ENCODE data around the gene NEU4.
"Not testable (repeated sequence)": the region's sequence is repeated elsewhere in the genome, so short reads cannot be mapped to it uniquely, and the experiment has no call there.

Gene NEU4

DNA sequence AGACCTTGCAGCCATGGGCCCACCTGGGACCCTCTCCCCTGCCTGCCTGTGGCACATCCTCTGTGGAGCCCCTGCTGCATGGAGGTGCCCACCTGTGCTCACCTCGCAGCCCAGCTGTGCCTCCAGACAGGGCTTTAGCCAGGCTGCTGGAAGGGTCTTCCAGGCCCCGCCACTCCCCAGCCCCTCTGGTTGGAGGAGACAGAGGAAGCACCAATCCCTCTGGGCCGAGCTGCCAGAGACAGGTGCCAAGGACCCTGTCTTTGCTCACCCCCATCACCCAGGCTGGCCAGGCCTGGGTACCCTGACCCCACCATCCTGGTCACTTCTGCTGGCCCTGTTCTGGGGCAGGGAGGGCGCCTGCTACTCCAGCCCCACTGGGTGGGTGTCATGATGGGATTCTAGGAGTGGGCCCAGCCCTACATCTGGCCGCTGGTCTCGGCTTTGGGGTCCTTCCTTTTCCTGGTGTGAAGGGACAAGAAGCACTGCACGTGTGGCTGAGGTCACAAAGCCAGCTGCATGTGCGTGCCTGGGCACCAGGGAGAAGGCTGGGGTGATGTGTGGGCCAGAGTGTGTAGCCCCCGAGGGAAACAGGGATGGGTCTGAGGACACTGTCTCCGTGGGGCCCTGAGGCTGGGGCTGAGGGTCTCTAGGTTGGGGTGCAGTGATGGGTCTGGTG, 9.3 kb upstream of the NEU4 start:
- no peak for DNase-seq

DNA sequence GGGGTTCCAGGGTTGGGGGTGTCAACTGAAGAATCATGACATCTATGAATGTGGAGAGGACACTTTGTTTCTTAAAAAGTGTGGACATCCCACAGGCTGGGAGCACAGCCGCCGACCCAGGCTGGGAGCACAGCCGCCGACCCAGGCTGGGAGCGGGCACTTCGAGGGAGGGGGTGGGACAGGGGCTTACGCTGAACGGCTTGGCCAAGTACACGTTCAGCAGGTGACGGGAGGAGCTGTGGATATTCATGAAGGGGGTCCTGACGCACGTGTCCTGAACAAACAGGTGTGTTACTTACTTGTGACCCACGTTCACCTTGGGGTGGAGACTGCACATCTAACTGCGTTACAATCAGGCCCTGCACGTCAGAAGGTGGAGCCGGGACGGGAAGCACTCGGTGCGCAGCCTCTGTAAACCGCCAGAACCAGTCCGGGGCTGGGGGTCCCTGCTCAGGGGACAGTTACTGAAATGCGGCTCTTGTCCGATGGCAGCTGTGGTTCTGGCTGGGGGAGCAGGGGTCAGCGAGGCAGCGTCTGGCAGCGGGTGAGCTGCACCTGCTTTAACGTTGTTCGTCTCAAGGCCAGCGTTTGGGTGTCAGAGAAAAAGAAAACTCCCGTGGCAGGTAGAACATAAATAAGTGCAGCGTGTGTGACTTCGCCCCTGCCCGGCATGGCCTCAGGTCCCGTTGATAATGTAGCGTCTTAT, 8.6 kb upstream of the NEU4 start:
- not testable (repeated sequence) for DNase-seq

DNA sequence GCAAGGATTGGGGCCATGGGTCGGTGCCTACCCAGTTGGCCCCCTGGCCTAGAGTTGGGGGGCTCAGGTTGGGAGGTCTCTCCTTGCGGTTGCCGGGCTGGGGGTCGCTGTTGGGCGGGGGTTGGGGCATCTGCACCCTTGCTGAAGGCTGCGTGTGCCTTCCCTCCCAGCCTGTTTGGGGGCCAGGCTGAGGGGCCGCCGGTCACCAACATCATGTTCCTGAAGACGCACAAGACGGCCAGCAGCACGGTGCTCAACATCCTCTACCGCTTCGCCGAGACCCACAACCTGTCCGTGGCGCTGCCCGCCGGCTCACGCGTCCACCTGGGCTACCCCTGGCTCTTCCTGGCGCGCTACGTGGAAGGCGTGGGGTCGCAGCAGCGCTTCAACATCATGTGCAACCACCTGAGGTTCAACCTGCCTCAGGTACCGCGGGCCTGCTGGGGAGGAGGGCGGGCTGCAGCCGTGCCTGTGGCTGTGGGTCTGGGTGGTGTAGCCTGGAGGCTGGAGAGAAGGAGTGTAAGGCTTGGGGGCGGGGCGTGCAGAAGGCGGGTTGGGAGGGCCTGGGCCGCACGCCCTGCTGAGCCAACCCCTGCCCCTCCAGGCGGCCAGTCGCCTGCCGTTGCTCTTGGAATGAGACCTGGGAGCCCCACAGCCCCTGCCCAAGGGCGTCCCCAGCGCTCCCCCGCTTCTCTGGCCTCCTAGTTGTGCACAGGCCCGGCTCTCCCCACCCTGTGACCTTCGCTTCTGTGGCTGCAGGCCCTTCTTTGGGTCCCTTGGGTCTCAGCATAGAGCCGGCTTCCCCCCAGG, 7.2 kb upstream of the NEU4 start:
- no peak for DNase-seq

DNA sequence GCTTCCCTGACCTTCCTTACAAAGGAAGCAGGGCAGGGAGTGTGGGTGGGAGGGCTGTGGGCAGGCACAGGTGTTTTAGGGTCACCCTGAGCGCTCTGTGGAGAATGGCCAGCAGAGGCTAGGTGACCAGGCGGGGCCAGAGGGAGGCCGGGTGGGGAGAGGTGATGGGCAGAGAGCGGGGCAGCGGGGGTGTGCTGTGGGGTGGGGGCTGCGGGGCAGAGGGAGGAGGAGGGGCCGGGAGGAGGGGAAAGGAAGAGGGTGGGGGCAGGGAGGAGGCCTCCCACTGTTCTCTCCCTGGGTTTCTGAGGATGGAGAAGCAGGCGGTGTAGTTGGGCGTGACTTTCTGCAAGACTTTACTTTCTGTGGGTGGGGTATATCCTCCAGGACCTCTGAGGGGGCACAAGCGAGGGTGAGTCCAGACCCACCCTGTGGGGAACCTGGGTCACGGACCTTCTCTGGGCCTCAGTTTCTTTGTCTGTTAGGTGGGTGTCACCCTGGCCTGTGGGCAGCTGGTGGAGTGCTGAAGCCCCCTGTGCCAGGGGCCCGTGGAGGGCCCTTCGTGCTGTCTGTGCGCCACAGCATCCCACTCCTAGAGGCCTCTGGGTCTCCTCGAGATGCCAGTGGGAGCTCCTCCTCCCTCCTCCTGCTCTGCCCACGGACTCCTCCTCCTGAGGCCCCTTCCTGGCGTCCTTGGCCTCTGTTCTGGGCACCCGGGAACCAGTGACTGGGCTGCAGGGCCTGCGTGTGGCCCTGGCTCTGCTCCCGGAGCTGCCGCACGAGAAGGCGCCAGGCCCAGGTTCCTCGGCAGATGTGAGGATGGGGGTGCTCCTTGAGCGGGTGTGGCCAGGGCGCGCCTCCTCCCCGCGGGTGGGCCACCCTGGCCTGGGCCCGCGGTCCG, 6.3 kb upstream of the NEU4 start:
- DNase-seq: peak; percentile 30

DNA sequence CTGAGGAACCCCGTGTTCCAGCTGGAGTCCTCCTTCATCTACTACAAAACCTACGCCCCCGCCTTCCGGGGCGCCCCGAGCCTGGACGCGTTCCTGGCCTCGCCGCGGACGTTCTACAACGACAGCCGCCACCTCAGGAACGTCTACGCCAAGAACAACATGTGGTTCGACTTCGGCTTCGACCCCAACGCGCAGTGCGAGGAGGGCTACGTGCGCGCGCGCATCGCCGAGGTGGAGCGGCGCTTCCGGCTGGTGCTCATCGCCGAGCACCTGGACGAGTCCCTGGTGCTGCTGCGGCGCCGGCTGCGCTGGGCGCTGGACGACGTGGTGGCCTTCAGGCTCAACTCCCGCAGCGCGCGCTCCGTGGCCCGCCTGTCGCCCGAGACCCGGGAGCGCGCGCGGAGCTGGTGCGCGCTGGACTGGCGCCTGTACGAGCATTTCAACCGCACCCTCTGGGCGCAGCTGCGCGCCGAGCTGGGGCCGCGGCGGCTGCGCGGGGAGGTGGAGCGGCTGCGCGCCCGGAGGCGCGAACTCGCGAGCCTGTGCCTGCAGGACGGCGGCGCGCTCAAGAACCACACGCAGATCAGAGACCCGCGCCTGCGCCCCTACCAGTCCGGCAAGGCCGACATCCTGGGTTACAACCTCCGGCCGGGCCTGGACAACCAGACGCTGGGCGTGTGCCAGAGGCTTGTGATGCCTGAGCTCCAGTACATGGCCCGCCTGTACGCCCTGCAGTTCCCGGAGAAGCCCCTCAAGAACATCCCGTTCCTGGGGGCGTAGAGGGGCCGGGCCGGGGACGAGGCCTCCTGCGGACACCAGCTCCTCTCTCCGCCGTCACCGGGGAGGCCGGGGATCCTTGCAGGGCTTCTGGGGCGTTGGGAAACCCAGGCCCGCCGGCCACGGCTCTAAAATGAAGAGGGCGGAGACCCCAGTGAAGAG, 5.3 kb upstream of the NEU4 start:
- peak; percentile 41 for DNase-seq

DNA sequence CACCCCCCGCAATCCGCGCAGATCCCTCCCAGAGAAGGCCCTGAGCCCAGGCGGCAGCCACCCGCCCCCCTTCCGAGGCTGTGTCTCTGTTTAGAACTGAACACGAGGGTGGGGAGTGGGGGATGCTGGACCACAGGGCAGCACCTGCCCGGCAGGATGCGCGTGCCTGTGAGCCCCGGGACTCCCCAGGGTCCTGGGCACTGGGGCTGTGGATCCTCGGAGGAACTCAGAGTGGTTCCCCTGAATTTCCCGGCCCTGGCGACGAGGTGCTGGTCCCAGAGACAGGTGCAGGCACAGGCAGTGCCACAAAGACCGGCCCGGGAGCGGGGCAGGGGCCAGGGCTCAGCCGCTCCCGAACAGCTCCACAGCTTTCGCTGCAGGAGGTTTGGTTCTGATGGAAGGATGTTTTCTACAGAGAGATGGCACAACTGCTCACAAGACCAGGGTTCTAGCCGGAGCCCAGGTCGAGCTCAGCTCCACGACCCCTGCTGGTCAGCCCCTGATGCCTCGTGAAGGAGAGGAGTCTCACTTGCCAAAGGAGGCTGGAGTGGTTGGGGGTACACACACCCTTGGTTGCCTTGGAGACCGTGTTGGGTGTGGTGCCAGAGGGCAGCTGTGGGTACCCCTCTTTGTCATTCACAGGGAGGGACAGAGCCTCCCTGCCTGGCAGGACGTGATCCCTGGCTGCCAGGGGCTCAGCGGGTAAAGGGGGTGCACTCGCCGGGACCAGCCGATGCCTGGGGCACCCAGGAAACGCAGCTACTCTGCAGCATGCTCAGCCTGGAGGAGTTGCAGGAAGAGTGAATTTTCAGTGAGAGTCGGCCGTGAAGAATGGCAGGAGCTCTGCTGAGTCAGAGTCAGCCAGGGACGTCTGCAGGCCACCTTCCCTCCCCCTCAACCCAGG, 4.4 kb upstream of the NEU4 start:
- peak; percentile 32 for DNase-seq

DNA sequence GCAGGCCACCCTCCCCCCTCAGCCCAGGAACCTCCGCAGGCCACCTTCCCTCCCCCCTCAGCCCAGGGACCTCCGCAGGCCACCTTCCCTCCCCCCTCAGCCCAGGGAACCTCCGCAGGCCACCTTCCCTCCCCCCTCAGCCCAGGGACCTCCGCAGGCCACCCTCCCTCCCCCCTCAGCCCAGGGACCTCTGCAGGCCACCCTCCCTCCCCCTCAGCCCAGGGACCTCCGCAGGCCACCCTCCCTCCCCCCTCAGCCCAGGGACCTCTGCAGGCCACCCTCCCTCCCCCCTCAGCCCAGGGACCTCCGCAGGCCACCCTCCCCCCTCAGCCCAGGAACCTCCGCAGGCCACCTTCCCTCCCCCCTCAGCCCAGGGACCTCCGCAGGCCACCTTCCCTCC, 2.8 kb upstream of the NEU4 start:
- DNase-seq: not testable (repeated sequence)

DNA sequence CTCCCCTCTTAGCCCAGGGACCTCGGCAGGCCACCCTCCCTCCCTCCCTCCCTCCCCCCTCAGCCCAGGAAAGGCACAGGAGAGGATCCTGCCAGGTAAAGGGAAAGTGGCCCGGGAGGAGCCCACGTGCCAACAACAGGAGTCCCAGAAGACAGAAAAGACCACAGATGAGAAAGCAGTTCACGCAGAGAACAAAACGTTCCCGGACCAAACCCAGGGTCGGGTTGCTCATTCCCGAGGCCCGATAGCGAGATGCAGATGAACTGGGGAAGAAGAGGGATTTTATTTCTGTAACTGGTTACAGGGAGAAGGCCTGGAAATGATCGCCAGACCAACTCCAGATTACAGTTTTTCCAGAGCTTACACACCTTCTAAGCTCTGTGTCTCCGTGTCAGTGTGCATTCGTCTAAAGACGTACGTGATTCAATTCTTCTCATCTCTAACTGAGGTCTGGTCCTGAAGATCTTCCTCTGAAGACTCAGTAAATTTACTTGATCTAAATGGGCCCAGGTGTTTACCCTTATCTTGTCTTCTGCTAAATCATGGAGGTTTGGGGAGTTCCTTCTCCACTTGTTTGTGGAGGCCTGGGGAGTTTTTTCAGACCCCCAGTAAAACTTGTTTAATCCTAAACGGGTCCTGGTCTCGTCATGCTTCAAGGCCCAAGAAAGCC, 807 bp upstream of the NEU4 start:
- DNase-seq: no peak

DNA sequence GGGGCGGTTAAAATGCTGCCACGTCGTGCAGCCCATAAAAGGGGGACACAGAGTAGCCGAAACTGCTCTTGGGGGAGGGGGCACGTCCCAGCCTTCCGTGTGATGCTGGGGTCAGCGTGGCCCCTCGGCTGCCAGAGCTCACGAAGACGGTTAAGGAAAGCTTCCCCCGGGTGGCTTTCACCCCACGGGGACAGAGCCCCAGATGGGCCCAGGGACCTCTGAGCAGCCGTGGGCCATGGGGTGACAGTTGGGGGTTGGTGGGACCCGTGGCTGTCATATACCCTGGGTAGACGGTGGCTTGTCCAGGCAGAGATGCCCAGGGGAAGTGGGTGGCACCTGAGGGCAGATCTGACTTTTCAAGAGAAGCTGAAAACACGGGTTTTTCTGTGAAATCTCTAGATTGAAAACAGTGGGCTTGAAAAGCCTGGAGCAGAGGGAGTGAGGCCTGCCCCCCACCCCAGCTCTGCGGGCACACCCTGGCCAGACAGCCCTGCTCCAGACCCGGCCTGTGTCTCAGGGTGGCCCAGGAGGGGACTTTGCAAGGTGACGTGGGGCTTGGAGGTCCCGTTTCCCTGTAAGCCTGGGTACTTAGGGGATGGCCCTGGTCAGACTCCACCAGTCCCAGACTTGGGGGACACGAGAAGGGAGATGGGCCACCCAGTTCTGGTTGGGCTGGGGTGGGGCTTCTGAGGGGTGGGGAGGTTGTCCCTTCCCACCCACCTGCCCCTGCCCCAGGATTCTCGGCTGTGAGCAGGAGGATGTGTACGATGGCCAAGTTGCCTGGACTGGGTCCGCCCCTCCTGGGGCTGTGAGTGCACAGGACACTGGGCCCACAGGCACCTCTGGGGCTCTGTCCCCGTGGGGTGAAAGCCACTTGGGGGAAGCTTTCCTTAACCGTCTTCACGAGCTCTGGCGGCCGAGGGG, 652 bp downstream of the NEU4 start:
- DNase-seq: peak; percentile 28

DNA sequence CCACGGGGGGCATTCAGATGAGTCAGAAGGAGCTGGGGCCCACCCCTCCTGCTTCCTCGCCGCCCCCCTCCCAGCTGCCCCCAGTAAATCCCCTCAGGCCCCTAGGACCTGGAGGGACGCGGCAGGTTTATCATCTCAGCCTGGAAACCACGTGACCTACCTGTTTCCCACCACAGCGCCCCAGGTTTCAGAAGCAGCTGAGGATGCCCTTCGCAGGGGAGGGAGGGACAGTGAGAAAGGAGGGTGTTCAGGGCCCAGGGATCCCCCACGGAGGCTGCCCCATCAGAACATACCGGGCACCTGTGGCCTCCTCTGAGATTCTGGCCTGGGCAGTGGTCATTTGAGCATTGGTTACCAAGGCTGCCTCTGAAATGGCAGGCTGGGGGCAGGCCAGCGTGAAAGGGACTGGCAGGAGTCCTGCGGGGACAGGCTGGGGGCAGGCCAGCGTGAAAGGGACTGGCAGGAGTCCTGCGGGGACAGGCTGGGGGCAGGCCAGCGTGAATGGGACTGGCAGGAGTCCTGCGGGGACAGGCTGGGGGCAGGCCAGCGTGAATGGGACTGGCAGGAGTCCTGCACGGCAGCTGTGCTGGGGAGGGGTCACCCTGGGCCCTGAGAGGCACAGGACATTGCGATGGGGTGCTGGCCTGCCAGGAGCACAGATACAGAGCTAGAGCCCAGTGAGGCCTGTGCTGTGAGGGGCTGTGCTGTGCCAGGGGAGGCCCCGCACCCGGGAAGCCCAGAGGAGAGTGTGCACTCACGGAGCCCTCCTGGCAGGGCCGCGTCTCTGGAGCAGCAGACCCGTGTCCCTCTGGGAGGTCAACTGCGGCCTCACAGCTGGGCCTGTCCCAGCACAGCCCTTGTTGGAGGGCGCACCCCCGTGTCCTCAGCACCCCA, 1.6 kb downstream of the NEU4 start:
- DNase-seq: peak; percentile 31

DNA sequence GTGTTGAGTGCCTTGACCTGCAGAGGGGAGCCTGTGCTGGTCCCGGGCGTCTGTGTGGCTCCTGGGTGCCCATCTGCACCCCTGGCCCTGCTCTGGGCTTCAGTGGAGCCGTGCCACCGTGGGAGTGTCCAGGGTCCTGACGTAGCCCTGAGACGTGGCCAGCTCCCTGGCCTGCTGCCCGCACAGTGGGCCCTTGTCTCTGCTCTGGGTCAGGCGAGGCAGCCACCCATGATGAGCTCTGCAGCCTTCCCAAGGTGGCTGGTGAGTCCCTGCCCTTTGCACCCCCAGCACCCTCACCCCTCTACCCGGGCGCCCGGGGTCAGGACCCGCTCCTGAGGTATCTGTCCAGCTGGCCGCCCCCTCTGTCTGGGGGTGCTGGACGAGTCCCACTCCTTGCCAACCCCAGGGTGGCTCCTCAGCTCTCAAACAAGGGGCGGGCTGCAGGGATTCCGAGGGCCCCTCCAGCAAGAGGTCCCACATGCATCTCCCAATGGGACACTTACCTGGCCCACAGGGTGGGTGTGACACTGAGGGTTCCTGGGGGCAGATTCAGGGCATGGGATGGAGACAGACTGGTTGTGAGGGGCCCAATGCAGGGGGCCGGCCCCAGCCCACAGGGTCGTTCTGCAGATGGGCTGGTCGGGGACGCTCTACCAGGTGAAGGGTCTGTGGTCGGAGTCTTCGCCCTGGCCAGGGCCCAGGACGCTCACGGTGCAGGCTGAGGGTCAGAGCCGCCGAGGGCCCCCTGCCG, 2.4 kb downstream of the NEU4 start:
- peak; percentile 29 for DNase-seq

DNA sequence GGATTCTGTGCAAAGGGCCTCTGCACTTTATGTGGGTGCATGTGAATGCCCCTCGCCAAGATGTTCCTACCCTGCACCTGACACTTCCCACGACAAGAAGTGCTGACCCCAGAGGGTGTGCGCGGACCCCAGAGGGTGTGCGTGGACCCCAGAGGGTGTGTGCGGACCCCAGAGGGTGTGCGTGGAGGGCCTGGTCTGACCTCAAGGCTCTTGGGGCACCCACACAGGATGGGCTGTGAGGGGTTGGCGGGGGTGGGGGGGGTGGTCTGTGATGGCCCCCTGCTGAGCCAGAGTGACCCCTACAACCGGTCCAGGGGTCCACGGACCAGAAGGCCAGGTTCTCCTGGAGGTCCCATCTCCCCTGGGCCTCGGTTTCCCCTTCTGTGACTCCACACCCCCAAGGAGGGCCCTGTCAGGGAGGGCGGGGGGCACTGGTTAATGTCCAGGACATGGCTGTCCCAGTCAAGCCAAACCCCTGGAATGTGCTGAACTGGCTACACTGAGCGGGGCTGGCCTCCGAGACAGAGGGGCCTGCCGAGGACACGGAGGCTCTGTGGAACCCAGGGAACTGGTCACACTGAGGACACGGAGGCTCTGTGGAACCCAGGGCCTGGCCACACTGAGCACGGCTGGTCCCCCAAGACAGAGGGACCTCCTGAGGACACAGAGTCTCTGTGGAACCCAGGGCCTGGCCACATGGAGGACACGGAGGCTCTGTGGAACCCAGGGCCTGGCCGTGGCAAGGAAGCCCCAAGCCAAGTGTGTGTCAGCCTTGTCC, 3.1 kb downstream of the NEU4 start:
- DNase-seq: no peak

DNA sequence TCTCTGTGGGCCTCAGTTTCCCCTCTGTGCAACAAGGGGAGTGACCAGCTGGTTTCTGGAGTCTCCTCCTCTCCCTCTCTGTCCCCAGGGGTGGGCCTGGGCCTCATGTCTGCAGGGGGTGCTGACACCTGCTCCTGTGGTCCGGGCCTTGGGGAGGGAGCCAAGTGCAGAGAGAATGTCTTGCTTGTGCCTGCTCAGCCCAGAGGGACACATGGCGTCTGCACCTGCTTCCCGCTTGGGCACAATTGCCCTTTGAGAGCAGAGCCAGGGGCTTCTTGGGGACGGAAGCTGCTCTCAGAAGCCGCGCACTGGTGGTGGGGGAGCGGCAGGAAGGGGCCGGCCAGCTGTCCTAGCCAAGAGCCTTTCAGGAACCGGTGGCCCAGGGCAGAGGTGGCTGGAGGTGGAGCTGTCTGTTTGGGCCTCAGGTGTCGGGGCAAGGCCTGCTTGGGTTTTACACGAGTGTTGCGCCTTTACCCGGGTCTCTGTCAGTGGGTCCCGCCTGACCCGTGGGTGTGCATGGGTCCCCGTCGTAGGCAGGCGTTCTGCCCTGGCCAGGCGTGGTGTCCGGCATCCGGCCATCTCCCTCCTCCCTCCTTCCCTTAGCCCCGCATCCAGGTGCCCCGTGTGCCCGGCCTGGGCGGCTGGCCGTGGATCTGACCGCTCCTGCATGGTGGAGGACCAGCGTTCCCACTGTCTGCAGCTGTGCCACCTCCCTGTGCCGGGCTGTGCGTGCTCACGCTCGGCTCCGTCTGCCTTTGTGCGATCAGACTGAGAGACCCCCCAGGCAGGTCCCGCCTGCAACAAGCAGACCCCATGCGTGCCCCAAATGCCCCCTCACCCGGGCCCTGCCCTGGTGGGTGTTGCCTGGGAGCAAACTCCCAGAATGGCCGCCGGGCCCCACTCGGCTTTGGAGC, 4.0 kb downstream of the NEU4 start:
- peak; percentile 28 for DNase-seq

DNA sequence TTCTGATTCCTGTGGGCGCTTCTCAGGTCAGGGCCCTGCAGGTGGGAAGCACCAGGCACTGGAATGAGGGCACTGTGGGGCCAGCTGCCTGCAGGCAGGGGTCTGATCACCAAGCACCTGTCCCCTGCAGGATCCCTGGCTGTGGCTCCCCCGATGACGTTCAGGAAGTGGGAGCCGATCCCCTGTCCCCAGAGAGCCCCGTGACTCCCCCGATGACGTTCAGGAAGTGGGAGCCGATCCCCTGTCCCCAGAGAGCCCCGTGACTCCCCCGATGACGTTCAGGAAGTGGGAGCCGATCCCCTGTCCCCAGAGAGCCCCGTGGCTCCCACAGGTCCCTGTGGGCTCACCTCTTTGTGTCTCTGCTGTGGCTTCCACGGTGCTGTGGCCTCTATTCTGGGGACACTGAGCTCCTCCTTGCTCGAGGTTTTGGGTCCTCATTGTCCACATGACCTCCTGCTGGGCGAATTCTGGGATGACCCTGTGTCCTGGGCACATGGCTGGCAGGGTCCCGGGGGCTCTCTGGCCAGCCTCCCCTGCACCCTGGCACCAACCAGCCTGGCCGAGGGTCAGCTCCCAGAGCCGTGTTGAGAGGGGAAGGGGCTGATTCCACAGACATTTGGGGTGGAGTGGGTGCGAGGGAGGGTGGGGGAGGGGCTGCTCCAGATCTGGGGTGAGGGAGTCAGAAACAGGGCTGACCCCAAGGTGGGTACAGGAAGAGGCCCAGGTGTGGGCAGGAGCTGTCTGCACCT, 4.8 kb downstream of the NEU4 start:
- DNase-seq: peak; percentile 30

DNA sequence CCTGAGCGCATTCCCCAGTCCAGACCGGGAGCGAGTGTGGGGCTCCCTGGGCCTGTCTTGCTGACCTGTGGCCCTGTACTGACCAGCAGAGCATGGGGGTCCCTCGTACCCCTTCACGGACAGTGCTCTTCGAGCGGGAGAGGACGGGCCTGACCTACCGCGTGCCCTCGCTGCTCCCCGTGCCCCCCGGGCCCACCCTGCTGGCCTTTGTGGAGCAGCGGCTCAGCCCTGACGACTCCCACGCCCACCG, 5.3 kb downstream of the NEU4 start:
- no peak for DNase-seq
